ENCODE data around the gene HERC2.
"Not testable (repeated sequence)": the region's sequence is repeated elsewhere in the genome, so short reads cannot be mapped to it uniquely, and the experiment has no call there.

GRCh38 chr15:28196581-28196980, 125.4 kb downstream of the HERC2 start:
- TF ChIP-seq GATA2 (CRISPR knock-in tag; IDR thresholded peaks at IDR 0.05); CTCF (IDR thresholded peaks at IDR 0.05); RCOR1 (IDR thresholded peaks at IDR 0.05; ENCODE audit: low read length); EP300 (IDR thresholded peaks at IDR 0.05; ENCODE audit: borderline replicate concordance in 1 of 2, low read depth in 1 of 2, low read length in 1 of 2); POLR2AphosphoS5 (IDR thresholded peaks at IDR 0.05; ENCODE audit: low read depth, low read length); YY1 (IDR thresholded peaks at IDR 0.05; ENCODE audit: low read depth); TAF1 (IDR thresholded peaks at IDR 0.05; ENCODE audit: borderline replicate concordance, low read depth, low read length); JUND (IDR thresholded peaks at IDR 0.05); CHD2 (IDR thresholded peaks at IDR 0.05; ENCODE audit: low read length, partially characterized antibody); USF1 (IDR thresholded peaks at IDR 0.05; ENCODE audit: borderline replicate concordance, low read depth); NFIC (IDR thresholded peaks at IDR 0.05; ENCODE audit: borderline replicate concordance): not testable (repeated sequence)

Data from SK-N-SH (cell line).